Mucosa of gallbladder (tissue), 1 donor: Measurements from ENCODE around the gene MS4A7. TPM values are rescaled to one million over a fixed set of nuclear protein-coding genes. Genes with fewer than 3 reads are reported as not detected.

Experiments used
- DNase-seq: peaks from one replicate; pipeline ENCODE4 v3.0.0-alpha.2; 2020; ENCODE audit warnings: low spot score
- total RNA-seq: library from RNA; stranded (reverse); gene quantifications from one replicate; pipeline ENCODE4 v1.2.1, GENCODE V29; 2021
- donor health status: DM: no; HTN: no; CAD: no.

Gene MS4A7
- total RNA-seq, 1 donor from 2014 or later = 39.8 TPM

DNA sequence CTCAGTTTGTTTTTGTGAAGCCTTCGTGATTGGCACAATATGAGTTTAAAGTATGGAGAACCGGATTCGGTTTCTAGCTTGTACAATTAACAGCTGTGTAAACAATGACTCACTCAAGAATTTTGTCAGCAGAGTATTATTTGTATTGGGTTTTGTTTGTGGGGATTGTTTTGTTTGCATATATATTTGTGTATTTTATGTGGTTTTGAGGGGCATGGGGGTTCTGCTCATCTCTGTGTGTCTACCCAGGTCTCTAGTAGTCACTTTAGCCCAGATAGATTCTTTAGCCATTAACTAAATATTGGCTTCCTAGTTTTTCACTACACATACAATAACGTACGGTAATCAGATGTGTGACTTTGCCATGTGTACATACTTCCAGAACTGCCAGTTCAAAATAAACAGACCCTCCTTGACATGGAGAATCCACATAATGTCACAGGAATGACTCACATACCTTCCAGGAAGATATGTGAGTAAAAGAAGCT is 7.5 kb upstream of the MS4A7 start:
- DNase-seq = no peak

- DNase-seq = no peak
Measured at GRCh38 chr11:60371386-60371785, 6.9 kb upstream of the MS4A7 start.

DNA sequence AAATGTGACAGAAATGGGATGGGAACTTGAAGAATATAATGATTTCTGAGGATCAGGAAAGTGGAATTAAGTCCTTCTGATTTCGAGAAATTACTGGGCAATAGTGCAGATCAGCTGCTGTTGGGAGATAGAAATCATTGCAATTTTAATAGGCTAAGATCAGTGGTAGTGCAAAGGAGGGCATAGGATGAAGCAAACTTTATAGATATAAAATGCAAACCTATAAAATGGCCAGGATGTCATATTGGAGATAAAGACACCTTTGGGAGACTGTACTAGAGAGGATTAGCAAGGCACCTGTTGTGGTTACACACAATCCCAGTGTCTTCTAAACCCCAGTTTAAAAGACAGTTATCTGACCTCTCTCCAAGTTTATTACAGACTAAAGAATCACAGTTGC is 6.5 kb upstream of the MS4A7 start:
- no peak for DNase-seq

- DNase-seq = no peak
Measured at GRCh38 chr11:60372767-60373166, 5.6 kb upstream of the MS4A7 start.

DNA sequence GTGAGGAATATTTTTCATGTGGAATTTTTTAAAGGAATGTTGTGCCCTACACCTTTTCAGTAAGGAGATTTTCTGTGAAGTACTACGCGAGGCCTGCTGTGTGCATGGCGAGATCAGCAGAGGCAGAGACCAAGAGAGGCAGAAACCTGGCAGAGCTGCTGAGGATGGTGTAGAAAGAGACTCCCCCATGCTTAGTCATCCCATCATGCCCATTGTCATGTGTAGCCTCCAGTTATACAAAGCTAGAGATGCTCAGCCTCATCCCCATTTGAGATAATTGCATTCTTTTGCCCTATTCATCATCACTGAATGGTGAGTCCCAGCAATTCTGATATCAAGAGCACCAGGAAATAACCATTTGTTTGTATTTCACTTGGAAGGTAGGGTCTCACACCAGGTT is 3.0 kb upstream of the MS4A7 start:
- no peak for DNase-seq

- DNase-seq = no peak
Measured at GRCh38 chr11:60376601-60377000, 1.7 kb upstream of the MS4A7 start.

DNA sequence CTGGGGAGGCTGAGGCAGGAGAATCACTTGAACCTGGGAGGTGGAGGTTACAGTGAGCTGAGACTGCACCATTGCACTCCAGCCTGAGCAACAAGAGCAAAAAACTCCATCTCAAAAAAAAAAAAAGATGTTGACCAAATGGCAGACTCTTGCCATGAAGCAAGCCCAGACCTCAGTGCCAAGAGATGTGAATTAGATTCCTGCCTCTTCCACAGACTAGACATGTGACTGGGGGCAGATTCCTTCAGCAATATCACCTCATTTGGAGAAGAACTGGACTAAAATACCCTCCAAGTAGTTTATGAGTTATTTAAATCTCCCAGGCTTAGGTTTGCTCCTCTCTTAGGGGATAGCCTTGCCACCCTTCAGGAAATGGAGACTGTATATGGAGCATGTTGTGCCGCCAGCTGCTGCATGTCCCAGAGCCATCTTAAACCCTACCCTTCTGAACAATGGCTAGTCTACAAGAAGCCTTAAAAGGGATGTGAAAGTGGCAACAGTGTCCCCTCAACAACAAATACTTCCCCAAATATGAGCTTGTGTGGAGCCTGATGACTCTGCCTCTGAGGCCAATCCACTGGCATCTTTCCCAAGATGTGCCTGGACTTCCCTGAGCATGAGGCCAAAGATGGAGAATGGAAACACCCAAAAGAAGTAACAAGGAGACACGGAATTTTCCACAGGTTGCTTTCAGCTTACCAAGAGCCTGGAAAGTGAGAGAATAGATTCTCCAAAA is 763 bp upstream of the MS4A7 start:
- peak; percentile 65 for DNase-seq

DNA sequence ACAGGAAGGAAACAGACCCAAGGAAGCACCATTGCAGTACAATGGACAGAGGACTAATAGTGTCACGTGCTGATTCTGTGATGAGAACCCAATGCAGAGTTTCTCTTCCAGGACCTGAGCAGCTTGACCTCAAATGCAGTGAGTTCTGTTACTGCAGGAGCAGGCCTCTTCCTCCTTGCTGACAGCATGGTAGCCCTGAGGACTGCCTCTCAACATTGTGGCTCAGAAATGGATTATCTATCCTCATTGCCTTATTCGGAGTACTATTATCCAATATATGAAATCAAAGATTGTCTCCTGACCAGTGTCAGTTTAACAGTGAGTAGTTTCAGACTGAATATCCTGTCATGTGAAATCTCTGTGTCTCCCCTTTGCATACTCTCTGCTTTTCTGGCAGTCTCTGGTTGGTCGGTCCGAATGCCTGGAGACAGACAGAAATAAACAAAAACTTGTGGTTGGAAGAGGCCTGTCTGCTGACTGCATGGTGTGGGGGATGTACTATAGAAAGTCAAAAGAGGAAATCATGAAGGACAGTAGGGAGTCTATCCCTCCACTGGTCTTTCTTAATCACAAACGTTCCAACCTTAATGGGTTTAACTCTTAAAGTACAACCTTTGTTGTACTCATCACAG is 11.1 kb downstream of the MS4A7 start:
- DNase-seq = no peak

- no peak for DNase-seq
Measured at GRCh38 chr11:60390419-60390818, 12.1 kb downstream of the MS4A7 start.

DNA sequence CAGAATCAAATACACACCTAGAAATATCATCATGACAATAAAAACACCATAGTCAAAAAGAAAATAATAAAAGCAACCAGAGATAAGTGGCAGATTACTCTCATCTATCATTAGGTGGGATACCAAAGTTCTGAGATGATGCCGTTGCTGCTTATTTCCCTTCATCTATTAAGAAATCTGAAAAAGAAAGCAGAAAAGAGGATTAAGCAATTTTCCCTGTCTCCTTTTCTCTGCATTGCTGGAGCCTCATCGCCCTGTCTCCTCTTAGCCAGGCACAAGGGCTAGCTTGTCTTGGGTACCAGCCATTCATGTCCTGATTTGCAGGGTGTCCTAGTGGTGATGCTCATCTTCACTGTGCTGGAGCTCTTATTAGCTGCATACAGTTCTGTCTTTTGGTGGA is 14.0 kb downstream of the MS4A7 start:
- no peak for DNase-seq

GRCh38 chr11:60393016-60393415 is 14.7 kb downstream of the MS4A7 start:
- no peak for DNase-seq

- no peak for DNase-seq
Measured at GRCh38 chr11:60394666-60395380, 16.5 kb downstream of the MS4A7 start.

- no peak for DNase-seq
Measured at GRCh38 chr11:60396382-60396781, 18.1 kb downstream of the MS4A7 start, which contains the start of gene MS4A14. TSS of gene MS4A14 (plus strand) at chr11:60396459. CDS start at chr11:60396579, 120 bp downstream.

GRCh38 chr11:60396799-60397198 is 18.5 kb downstream of the MS4A7 start:
- DNase-seq = no peak

GRCh38 chr11:60420015-60420414 is 41.7 kb downstream of the MS4A7 start:
- DNase-seq = no peak

- DNase-seq = no peak
Measured at GRCh38 chr11:60422609-60423008, 44.3 kb downstream of the MS4A7 start.

DNA sequence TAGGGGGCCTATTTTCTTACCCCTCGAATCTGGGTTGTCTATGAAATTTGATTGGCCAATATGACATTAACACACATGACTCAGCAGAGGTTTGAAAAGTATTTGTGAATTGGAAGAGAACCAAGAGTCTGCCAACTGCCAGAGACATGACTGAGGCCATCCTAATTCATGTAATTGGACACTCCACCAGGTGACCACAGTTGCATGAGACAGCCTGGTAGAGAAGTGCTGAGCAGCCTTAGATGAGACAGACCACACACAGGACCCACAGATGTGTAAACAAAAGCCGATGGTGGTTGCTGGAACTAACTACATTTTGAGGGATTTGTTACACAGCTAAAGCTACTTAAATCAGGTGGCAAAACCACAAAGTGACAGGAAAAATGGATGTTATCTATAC is 50.2 kb downstream of the MS4A7 start:
- no peak for DNase-seq

DNA sequence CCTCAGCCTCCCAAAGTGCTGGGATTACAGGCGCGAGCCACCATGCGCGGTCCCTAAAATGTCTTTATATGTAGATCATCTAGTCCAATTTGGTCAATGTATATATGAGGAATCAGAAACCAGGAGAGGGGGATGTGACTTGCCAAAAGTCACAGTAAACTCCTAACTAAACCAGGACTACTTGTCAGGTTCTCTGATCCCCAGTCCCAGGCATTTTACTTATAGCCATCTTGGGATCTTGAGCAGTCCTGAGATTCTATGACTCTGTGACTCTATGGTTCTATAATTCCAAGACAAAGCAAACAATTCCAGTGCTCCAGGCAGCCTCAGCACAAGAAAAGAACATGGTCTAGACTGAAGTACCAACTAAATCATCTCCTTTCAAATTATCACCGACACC is 50.9 kb downstream of the MS4A7 start, which contains the start of gene MS4A5:
Gene MS4A5, plus strand, starts transcription at position 301 of the 400 bp plus-strand sequence. CDS start 103 bp downstream, outside the sequence.
- DNase-seq = no peak

GRCh38 chr11:60431251-60431650 is 52.9 kb downstream of the MS4A7 start:
- DNase-seq = no peak

DNA sequence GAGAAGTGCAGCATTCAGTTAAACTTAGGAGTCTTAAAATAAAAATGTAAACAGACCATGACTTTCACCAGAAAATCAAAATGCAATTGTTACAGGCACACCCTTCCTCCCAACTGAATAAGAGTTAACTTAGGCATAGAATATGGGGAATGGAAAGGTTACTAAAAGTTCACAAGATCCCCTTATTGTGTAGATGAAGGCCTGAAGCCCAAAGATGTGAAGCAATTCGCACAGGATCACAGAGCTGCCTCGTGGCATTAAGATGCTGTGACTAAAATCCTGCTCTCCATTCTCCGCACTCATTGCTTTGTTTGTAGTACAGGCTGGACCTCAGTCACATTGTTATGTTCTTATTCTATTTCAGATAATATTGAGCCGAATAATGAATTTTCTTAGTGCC is 55.1 kb downstream of the MS4A7 start:
- DNase-seq = no peak
